GM19467 (cell line): Measurements from ENCODE around the gene GOT2.
"Not testable (repeated sequence)": the region's sequence is repeated elsewhere in the genome, so short reads cannot be mapped to it uniquely, and the experiment has no call there.

ENCODE experiments used
- ATAC-seq: cut with Tn5 transposase; IDR thresholded peaks from one replicate; pipeline ENCODE4 v1.9.1; 2021; ENCODE audit warnings: mild to moderate bottlenecking, moderate library complexity; ENCODE audit not compliant: unreplicated experiment

Gene GOT2

GRCh38 chr16:58733671-58734458 is at the start of gene GOT2:
GOT2 (minus strand) TSS chr16:58734316; CDS start chr16:58734228, 88 bp downstream.
- peak; percentile 96 for ATAC-seq

DNA sequence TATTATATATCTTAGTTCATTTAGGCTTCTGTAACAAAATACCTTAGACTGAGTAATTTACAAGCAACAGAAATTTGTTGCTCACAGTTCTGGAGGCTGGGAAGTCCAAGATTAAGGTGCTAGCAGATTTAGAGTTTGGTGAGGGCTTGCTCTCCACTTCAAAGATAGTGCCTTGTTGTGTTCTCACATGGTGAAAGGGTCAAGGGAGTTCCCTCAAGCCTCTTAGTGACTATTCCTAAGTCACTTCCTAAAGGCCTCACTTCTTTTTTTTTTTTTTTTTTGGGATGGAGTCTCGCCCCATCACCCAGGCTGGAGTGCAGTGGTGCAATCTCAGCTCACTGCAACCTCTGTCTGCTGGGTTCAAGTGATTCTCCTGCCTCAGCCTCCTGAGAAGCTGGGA is 45.2 kb upstream of the GOT2 start:
- not testable (repeated sequence) for ATAC-seq

GRCh38 chr16:58773870-58774269 is 39.8 kb upstream of the GOT2 start:
- ATAC-seq, result no peak

GRCh38 chr16:58768145-58768544 is 34.0 kb upstream of the GOT2 start:
- no peak for ATAC-seq

DNA sequence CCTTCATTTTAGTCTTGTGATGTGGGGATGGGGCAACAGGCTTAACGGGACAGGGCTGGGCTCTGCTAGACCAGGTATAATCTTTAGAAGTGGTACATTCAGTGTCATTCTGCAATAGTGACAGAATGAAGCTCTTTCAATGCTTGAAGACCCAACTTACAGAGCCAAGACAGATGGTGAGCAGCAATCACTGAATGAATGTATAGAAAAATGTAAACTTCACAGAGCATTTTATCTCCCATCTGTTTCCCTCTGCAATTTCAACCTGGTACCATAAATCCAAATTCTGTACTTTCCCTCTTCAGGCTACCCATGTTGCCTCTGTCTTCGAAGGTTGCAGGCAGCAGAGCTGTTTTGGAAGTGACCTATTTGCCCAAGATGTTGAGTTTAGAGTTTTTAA is 33.5 kb upstream of the GOT2 start:
- no peak for ATAC-seq

DNA sequence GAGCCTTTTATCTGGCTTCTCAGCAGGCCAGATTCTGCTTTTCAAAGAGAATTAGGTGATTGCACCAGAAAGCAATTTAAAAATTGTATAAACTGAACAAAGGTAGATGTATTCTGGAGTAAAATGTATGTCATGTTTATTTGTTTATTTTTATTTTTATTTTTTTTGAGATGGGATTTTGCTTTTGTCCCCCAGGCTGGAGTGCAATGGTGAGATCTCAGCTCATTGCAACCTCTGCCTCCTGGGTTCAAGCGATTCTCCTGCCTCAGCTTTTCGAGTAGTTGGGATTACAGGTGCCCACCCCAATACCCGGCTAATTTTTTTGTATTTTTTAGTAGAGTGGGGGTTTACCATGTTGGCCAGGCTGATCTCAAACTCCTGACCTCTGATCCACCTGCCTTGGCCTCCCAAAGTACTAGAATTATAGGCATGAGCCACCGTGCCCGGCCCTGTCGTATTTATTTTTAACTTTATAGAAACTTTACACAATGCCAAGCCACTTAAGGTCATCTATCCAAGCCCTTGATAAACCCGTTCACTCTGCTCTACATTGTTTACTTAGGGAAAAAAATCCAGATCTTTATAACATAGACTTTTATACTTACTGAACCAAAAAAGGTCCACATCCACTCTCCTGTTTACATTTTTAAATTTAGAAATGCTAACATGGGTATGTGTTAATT is 22.7 kb upstream of the GOT2 start:
- ATAC-seq, result no peak

- peak; percentile 92 for ATAC-seq
Measured at GRCh38 chr16:58755989-58756649, 22.0 kb upstream of the GOT2 start.

- no peak for ATAC-seq
Measured at GRCh38 chr16:58753711-58754134, 19.6 kb upstream of the GOT2 start.

GRCh38 chr16:58744497-58744896 is 10.4 kb upstream of the GOT2 start:
- ATAC-seq, result no peak

GRCh38 chr16:58741976-58742375 is 7.9 kb upstream of the GOT2 start:
- no peak for ATAC-seq

DNA sequence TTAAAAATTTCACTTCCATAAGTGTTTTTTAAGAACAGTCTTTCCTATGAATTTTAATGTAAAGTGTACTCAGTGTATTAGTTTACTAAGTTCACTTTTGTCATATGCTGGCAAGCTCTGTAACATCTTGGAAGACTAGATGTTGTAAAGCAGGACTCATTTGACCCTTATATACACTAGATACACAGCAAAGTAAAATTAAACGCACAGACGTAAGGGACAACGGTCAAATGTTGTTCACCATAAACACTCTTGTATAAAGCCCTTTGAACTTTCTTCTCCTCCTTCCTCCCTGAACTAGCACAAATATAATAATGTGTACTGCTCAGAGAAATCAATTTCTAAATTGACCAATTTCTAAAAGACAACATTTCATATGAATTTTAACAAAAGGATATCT is 7.0 kb upstream of the GOT2 start:
- ATAC-seq, result no peak

- ATAC-seq, result no peak
Measured at GRCh38 chr16:58738672-58739296, 4.7 kb upstream of the GOT2 start.

DNA sequence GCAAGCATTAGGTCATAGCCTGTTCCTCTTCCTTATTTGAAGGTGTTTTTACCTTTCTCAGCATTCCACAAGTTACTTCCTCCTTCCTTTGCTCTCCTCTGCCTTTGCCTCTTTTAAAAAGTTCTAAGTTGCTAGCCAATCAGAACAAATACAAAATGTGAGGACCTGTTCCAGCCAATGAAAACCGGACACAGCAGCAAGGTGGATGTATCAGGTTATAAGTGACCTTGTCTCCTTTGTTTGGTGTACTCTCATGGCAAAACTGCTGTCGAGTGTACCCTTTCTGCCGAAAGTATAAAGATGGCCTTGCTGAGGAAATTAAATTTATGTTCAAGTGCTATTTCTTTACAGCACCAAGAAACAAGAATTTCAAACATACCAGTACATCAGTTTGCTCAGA is 2.2 kb upstream of the GOT2 start:
- ATAC-seq, result not testable (repeated sequence)

- ATAC-seq, result no peak
Measured at GRCh38 chr16:58734459-58734787, 307 bp upstream of the GOT2 start.

- no peak for ATAC-seq
Measured at GRCh38 chr16:58733248-58733670, 857 bp downstream of the GOT2 start.

GRCh38 chr16:58732545-58733247 is 1.4 kb downstream of the GOT2 start:
- peak; percentile 34 for ATAC-seq

DNA sequence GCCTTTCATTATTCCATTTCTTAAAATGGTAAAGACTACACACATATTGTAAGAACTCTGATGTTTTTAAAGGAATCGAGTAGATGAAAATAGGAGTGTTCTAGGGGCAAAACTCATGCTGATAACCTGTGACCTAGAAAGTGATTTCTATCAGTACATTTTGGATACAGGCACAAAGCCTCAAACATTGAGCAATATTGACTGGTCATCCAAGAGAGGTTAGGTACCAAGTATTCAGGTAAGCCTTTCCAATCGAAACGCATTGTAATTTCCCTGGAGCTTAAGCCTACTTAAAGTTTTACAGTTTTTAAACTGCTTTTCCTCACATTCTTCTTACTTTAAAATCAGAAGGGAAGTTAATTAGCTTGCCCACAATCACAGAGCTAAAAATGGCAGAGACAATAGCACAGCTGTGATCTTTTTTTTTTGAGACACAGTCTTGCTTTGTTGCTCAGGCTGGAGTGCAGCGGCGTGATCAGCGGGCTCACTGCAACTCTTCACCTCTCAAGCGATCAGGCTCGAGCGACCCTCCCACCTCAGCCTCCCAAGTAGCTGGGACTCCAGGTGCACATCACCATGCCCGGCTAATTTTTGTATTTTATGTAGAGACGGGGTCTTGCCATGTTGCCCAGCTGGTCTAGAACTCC is 3.3 kb downstream of the GOT2 start:
- no peak for ATAC-seq

GRCh38 chr16:58727796-58728568 is 6.1 kb downstream of the GOT2 start:
- no peak for ATAC-seq

DNA sequence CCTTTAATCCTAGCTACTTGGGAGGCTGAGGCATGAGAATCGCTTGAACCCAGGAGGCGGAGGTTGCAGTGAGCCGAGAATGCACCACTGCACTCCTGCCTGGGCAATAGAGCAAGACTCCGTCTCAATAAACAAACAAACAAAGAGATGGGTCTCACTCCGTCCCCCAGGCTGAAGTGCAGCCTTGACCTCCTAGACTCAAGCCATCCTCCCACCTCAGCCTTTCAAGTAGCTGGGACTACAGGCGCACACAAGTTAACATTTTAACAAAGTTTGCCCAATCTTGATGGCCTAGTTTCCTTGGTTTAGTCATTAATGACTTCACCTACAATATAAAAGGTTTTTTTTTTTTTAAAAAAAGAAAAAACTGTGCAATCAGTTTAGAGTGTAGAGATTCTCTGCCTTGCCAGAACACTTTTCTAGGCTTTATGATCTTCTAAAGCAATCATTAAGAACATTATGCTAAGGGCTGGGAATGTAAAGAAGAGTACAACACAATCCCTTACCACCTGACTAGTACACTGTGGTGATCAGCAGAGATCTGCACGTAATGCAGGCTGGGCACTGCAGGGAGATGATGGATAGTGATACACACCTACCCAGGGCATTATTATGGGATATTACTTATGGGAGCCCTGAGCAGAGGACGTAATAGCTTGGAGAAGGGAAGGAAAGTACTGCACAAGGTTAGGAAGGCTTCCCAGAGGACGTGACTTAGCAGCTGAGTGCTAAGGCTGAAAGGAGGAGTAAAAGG is 6.9 kb downstream of the GOT2 start:
- no peak for ATAC-seq
